Right renal pelvis (tissue), 4 donors: ENCODE data around the gene ASIC4. TPM values are rescaled to one million over a fixed set of nuclear protein-coding genes. Genes with fewer than 3 reads are reported as not detected.

Source experiments
- DNase-seq, 4 donors: peaks; one replicate each; pipeline ENCODE4 v3.0.0-alpha.2; 2013; ENCODE audit warnings: low read depth in 4 of 4, low spot score in 3 of 4, missing footprints in 1 of 4
- polyA plus RNA-seq, 4 donors: library from polyadenylated mRNA; unstranded; fragments of 120-200 nt; gene quantifications; one replicate each; pipeline ENCODE4 v1.2.1, GENCODE V29; 2013; ENCODE audit not compliant: insufficient read length in 4 of 4

The ASIC4 gene
- polyA plus RNA-seq, 4 donors: 0.07 to 0.18 (median 0.16) TPM

DNA sequence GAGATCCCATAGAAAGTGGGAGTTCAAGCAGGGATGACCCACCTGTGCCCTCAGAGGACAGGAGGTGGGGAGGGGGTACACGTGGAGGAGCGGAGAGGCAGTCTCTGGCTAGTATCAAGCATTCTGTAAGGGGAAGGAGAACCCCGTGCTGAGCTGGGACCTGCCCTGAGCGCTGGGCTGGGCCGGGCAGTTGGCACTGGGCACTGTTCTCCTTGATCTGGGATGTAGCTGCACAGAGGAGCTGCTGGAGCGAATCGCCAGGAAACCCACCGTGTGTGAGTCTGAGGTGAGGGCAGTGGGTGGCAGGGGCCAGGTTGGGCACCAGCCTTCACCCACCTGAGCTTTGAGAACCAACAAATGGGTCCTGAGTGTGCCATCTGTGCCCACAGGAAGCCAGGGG, 35.4 kb upstream of the ASIC4 start:
- DNase-seq: no peak

GRCh38 chr2:219480004-219480403, 34.3 kb upstream of the ASIC4 start:
- no peak for DNase-seq

DNA sequence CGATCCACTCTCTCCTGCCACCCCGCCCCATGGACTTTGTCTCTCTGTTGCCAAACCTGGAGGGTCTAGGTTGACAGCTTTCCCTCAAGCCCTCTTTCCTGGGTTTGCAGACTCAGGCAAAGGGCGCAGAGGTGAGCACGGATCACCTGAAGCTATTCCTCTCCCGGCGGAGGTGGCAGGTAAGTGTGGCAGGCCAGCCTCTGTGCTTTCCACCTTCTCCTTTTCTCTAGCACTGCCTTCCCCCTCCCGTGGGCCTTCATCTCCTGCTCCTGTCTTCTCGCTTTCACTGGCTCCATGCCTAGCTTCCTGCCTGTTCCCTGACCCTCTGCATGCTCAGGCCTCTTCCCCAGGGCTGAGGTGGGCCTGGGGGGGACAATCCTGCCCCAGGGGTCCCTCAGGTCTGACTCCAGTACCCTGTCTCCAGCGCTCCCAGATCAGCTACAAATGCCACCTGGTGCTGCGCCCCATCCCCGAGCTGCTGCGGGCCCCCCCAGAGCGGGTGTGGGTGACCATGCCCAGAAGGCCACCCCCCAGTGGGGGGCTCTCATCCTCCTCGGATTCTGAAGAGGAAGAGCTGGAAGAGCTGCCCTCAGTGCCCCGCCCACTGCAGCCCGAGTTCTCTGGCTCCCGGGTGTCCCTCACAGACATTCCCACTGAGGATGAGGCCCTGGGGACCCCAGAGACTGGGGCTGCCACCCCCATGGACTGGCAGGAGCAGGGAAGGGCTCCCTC, 31.4 kb upstream of the ASIC4 start:
- no peak for DNase-seq

- DNase-seq: no peak
Observed at GRCh38 chr2:219483451-219484342, 30.6 kb upstream of the ASIC4 start.

DNA sequence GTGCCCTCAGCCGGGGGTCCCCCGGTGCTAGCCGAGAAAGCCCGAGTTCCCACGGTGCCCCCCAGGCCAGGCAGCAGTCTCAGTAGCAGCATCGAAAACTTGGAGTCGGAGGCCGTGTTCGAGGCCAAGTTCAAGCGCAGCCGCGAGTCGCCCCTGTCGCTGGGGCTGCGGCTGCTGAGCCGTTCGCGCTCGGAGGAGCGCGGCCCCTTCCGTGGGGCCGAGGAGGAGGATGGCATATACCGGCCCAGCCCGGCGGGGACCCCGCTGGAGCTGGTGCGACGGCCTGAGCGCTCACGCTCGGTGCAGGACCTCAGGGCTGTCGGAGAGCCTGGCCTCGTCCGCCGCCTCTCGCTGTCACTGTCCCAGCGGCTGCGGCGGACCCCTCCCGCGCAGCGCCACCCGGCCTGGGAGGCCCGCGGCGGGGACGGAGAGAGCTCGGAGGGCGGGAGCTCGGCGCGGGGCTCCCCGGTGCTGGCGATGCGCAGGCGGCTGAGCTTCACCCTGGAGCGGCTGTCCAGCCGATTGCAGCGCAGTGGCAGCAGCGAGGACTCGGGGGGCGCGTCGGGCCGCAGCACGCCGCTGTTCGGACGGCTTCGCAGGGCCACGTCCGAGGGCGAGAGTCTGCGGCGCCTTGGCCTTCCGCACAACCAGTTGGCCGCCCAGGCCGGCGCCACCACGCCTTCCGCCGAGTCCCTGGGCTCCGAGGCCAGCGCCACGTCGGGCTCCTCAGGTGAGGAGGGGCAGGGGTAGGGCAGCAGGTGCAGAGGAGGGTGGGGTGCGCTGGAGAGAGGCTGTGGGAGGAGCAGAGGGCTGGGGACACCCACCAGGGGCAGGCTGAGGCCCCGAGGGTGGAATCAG, 29.7 kb upstream of the ASIC4 start:
- no peak for DNase-seq

- DNase-seq: no peak
Observed at GRCh38 chr2:219485201-219485580, 29.1 kb upstream of the ASIC4 start.

DNA sequence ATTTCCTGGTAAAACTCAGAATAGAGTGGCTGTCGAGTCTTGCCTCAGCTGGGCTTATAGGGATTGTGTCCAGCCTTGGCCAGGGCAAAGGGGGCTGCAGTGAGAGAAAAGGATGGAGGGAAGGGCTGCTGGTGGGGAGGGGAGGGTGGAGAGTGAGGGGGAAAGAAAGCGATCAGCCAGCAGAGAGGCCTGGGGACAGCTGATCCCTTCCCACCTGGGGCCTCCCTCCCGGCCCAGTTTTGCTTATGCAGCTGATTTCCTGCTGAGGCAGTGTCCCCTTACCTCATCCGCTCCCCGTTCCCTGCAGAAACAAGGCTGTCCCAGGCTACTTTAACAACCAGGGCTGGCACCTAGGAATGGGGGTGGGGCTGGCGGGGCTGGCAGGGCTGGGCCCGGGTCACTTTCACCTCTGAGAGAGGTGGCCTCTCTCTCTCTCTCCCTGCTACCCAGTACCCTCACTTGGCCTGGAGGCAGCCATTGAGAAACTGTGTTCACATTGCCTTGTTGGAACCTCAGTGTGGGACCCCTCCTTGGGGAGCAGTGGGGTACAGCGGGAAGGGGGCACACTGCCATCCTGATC, 27.8 kb upstream of the ASIC4 start:
- no peak for DNase-seq

DNA sequence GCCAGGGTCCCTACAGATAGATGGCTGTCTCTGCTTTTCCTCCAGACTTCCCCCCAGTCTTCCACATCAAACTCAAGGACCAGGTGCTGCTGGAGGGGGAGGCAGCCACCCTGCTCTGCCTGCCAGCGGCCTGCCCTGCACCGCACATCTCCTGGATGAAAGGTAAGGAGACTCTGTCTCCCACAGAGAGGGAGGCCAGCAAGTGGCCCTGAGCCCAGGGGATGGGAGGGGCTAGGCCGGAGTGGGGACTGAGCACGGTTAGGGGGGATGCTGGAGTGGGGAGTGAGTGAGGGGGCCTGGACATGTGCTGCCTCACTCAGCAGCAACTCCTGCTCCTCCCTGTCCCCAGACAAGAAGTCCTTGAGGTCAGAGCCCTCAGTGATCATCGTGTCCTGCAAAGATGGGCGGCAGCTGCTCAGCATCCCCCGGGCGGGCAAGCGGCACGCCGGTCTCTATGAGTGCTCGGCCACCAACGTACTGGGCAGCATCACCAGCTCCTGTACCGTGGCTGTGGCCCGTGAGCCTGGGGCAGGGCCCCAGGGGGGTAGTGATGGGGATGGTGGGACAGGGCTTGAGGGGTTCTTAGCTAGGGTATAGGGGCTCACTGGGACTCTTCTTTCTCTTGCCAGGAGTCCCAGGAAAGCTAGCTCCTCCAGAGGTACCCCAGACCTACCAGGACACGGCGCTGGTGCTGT, 26.0 kb upstream of the ASIC4 start:
- DNase-seq: no peak

DNA sequence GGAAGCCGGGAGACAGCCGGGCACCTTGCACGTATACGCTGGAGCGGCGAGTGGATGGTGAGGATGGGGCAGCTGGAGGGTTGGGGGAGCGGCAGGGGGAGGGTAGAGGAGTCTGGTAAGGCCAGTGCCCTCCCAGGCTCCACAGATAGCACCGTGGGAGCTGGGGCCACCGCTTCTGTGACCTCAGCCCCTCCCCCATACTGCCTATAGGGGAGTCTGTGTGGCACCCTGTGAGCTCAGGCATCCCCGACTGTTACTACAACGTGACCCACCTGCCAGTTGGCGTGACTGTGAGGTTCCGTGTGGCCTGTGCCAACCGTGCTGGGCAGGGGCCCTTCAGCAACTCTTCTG, 25.5 kb upstream of the ASIC4 start:
- DNase-seq: no peak

DNA sequence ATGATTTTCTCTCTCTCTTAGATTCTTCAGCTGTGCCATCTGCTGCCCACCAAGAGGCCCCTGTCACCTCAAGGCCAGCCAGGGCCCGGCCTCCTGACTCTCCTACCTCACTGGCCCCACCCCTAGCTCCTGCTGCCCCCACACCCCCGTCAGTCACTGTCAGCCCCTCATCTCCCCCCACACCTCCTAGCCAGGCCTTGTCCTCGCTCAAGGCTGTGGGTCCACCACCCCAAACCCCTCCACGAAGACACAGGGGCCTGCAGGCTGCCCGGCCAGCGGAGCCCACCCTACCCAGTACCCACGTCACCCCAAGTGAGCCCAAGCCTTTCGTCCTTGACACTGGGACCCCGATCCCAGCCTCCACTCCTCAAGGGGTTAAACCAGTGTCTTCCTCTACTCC, 25.0 kb upstream of the ASIC4 start:
- DNase-seq: no peak

- no peak for DNase-seq
Observed at GRCh38 chr2:219490186-219490585, 24.1 kb upstream of the ASIC4 start.

DNA sequence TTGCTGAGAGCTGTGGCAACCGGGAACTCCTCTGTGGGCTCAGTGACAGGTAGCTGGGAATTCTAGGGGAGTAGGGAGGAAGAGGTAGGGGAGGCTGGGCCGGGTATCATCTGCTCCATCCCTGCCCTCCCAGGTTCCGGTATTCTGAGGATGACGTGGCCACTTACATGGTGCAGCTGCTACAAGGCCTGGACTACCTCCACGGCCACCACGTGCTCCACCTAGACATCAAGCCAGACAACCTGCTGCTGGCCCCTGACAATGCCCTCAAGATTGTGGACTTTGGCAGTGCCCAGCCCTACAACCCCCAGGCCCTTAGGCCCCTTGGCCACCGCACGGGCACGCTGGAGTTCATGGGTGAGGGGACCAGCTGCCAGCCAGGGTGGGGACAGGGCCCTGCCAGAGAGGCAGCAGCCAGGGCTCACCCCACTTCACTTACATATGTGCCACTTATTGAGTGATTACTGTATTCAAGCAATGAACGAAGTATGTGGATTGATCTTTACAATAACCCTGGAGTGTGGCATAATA, 23.6 kb upstream of the ASIC4 start:
- no peak for DNase-seq

DNA sequence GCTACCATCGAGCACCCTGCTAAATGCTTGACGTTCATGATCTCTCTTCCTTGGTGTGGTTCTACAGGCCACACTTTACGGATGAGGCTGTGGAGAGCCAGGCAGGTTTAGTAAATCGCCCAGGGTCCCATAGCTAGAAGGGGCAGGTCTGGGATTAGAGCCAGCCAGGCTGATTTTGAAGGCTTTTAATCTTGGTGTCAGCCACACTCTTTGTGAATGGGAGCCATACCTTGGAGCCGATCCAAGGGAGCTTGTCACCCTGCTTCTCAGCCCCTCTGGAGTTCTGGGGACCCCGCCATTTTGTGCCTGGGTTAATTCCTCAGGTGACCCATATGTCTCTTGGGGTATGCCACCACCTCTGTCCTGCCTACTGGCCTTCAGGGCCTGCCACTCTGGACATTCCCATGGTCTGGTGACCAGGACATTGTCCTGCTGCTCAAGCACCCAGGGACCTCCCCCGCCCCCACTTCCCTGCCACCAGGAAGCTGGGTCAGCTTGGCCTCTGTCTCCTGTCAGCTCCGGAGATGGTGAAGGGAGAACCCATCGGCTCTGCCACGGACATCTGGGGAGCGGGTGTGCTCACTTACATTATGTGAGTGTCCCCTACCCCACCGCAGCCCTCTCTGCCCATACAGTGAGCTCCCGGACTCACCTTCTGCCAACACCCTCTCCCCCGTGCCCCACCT, 22.9 kb upstream of the ASIC4 start:
- no peak for DNase-seq

DNA sequence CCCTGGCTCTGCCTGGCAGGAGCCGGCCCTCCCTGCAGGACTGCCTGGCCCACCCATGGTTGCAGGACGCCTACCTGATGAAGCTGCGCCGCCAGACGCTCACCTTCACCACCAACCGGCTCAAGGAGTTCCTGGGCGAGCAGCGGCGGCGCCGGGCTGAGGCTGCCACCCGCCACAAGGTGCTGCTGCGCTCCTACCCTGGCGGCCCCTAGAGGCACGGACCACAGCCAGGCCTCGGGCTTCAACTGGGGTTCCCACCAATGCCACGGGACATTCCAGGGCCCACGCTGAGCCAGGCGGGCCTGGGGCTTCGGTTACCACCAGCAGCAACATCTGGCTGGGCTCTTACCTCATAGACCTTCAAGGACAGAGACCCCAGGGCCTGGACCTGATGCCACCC, 21.7 kb upstream of the ASIC4 start:
- no peak for DNase-seq

GRCh38 chr2:219493086-219493485, 21.2 kb upstream of the ASIC4 start:
- DNase-seq: no peak

DNA sequence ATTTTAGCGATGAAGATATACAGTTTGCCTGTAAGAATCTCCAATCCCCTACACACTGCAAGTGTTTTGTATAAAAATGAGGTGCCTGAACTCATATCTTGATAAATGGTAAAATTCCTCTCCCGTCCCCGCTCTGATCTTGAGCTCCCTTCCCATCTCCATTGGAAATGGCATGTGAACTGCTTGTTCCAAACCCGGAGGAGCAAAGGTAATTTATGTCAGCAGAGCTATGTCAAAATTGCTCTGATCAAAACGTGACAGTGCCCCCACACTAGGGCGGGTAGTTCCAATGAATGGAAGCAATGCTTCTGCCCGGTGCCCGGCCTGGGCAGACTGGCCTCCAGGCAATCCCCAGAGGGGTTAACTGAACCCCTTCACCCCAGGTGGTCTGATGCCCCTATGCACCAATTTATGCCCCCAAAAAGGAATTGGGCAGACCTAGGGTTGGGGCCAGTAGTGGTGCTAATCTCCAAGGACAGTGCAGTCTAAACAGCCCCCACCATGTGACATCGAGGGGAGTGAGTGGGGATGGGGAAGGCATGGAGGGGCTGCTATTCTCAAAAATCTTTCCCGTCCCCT, 19.2 kb upstream of the ASIC4 start:
- no peak for DNase-seq

DNA sequence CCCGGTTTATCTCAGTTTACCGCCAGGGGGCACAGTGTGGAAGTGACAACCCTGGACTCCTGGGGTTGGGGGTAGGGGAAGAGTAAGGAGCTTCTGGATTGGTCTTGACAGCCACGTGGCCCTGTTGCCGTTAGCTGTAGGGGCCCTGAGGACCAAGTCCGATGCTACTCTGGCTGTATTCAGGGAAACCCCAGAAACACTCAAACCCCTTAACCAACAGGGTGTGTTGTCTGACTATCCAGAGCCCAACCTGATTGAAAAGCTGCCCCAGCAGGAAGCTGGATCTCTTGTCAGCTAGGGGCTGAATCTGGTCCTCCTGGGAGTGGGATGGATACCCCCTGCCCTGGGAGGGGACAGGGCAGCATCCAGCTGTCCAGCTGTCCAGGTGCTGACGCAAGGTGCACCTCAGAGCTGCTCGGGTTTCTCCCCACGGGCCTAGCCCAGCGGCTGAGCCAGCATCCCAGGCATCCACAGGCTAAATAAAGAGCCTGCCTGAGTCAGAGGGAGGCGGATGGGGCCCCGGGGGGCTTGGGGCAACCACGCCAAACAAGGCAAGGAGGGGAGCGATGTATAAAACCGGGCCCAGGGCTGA, 18.7 kb upstream of the ASIC4 start:
- no peak for DNase-seq

- DNase-seq: no peak
Observed at GRCh38 chr2:219496247-219496824, 17.9 kb upstream of the ASIC4 start.
